ENCODE results near the gene YWHAQ.
"Not testable (repeated sequence)": the region's sequence is repeated elsewhere in the genome, so short reads cannot be mapped to it uniquely, and the experiment has no call there.

Gene YWHAQ

GRCh38 chr2:9631878-9632700, 1.3 kb upstream of the YWHAQ start:
- DNase-seq = peak; percentile 36

DNA sequence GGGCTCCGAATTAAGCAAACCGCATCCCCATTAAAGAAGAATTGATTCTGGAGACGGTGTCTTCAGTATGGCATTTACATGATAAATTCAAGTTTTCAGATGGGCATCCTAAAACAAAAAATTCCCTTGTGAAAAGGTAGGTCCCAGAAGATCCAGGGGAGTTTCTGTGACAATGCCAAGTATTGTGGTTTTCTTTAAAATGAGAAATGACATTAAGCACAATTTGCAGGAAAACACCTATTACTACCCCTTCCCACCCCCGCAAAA, 689 bp upstream of the YWHAQ start:
- no peak for DNase-seq

GRCh38 chr2:9630117-9630735, 571 bp downstream of the YWHAQ start:
- peak; percentile 71 for DNase-seq

- peak; percentile 33 for DNase-seq
Observed at GRCh38 chr2:9629222-9630116, 1.3 kb downstream of the YWHAQ start.

- peak; percentile 33 for DNase-seq
Observed at GRCh38 chr2:9627310-9627709, 3.5 kb downstream of the YWHAQ start.

- no peak for DNase-seq
Observed at GRCh38 chr2:9623151-9623550, 7.6 kb downstream of the YWHAQ start.

GRCh38 chr2:9621655-9622054, 9.1 kb downstream of the YWHAQ start:
- DNase-seq = not testable (repeated sequence)

GRCh38 chr2:9618410-9618809, 12.4 kb downstream of the YWHAQ start:
- DNase-seq = no peak

DNA sequence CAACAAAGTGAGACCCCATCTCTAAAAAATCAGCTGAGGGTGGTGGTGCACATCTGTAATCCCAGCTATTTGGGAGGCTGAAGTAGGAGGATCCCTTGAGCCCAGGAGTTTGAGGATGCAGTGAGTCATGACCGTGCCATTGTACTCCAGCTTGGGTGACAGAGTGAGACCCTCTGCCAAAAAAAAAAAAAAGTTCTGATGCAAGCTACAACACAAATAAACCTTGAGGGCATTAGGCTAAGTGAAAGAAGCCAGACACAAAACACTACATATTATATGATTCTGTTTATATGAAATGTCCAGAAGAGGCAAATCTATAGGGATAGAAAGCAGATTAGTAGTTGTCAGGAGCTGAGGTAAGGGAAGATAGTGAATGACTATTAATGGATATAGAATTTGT, 13.0 kb downstream of the YWHAQ start:
- no peak for DNase-seq

- no peak for DNase-seq
Observed at GRCh38 chr2:9617296-9617695, 13.5 kb downstream of the YWHAQ start.

DNA sequence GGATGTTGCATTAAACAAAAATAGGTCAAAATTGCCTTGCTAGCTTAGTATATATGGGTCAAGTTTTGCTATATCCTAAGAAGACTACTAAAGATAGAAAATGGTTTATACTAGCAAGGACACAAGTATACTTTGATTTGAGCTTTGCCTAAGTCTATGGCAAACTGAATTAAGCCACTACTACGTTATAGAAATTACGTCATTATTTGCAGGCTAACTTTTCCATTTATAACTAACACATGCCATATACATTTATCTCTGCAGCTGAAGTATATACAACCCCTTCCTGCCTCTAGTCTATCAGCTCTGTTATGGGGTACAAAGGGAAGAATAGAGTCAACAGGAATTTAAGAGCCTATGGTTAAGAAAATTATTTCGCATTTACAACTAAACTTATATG, 16.2 kb downstream of the YWHAQ start:
- no peak for DNase-seq

- DNase-seq = peak; percentile 90
Observed at GRCh38 chr2:9613291-9613690, 17.5 kb downstream of the YWHAQ start.

GRCh38 chr2:9611549-9611912, 19.3 kb downstream of the YWHAQ start:
- not testable (repeated sequence) for DNase-seq

- DNase-seq = peak; percentile 29
Observed at GRCh38 chr2:9610781-9611548, 19.8 kb downstream of the YWHAQ start.

- DNase-seq = not testable (repeated sequence)
Observed at GRCh38 chr2:9608491-9608890, 22.3 kb downstream of the YWHAQ start.

GRCh38 chr2:9602412-9602811, 28.4 kb downstream of the YWHAQ start:
- DNase-seq = no peak

- no peak for DNase-seq
Observed at GRCh38 chr2:9601397-9601796, 29.4 kb downstream of the YWHAQ start.

- no peak for DNase-seq
Observed at GRCh38 chr2:9599430-9599829, 31.4 kb downstream of the YWHAQ start.

DNA sequence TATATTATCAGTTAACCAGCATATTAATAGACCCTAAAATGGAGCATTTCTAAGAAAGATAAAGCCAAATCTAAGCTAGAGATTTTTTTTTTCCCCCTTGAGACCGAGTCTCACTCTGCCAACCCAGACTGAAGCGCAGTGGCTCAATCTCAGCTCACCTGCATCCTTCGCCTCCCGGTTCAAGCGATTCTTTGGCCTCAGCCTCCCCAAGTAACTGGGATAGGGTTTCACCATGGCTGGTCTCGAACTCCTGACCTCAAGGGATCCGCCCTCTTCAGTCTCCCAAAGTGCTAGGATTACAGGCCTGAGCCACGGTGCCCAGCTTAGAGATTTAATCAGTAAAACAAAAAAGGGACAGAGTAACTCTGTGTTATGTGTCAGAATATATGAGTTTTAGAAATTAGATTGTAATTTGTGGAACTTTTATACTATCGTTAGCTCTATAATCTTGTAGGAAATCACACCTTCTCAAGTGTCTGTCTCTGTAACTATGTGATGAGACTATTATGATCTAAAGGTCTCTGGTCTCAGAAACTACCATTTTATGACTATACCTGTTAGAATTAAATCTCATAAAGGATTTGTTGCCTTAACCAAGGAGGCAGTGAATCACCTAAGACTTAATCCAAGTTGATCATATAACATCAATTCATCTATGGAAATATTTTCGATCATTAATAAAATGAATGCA, 34.0 kb downstream of the YWHAQ start:
- no peak for DNase-seq

- DNase-seq = no peak
Observed at GRCh38 chr2:9595746-9596145, 35.1 kb downstream of the YWHAQ start.

DNA sequence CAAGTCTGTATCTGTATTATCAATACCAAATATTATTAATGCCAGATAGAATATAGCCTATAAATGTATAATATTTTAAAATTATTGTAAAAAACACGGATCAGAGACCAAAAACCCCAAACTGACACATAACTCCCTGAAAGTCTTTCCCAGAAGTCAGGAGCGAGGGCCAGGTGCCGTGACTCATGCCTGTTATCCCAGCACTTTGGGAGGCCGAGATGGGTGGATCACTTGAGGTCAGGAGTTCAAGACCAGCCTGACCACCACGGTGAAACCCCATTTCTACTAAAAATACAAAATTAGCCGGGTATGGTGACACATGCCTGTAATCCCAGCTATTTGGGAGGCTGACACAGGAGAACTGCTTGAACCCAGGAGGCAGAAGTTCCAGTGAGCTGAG, 35.5 kb downstream of the YWHAQ start:
- DNase-seq = not testable (repeated sequence)

Data from fibroblast of skin of scalp (primary cell).